ENCODE results near the gene BCL6. TPM values are rescaled to one million over a fixed set of nuclear protein-coding genes. Genes with fewer than 3 reads are reported as not detected.
A peak's percentile ranks its signal among the peaks of the same experiment; 100 is the strongest.

BCL6 gene
- total RNA-seq, 4 donors from 2014 or later: 223 to 363 (median 292) TPM

GRCh38 chr3:187750006-187750512, 4.8 kb upstream of the BCL6 start:
- peak; percentile 72 to 83 for DNase-seq
- Histone ChIP-seq H3K36me3 (no peaks in the 10 kb centered on the region), H3K27me3 (no peaks in the 10 kb centered on the region), H3K4me1 (peaks cover 31 to 32% of the 10 kb centered on the region in 2 donors), H3K9me3 (no peaks in the 10 kb centered on the region), H3K4me3 (peak overlapping the region; percentile 40 to 94 (median 56)), H3K27ac (peak overlapping the region; percentile 95 to 100 (median 98))
- peak; percentile 16 to 80 for TF ChIP-seq POLR2A (IDR thresholded peaks at IDR 0.05)
- TF ChIP-seq, protein P1, sequence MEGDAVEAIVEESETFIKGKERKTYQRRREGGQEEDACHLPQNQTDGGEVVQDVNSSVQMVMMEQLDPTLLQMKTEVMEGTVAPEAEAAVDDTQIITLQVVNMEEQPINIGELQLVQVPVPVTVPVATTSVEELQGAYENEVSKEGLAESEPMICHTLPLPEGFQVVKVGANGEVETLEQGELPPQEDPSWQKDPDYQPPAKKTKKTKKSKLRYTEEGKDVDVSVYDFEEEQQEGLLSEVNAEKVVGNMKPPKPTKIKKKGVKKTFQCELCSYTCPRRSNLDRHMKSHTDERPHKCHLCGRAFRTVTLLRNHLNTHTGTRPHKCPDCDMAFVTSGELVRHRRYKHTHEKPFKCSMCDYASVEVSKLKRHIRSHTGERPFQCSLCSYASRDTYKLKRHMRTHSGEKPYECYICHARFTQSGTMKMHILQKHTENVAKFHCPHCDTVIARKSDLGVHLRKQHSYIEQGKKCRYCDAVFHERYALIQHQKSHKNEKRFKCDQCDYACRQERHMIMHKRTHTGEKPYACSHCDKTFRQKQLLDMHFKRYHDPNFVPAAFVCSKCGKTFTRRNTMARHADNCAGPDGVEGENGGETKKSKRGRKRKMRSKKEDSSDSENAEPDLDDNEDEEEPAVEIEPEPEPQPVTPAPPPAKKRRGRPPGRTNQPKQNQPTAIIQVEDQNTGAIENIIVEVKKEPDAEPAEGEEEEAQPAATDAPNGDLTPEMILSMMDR (IDR thresholded peaks at IDR 0.05 in 4 of 5, conservative IDR thresholded peaks at IDR 0.05 in 1 of 5): peak in 1 of 5 experiments; percentile 3
- in situ Hi-C loops (cut with MboI; ENCODE audit: low sequenced_read_pairs in 4 of 4) (no loop called here), intact Hi-C loops (cut with DNase I; ENCODE audit: low total_unique reads) (no loop called here)
- ATAC-seq: peak; percentile 58 to 64

- Histone ChIP-seq H3K9me3 (no peaks in the 10 kb centered on the region), H3K27ac (peak overlapping the region; percentile 95 to 100 (median 98)), H3K27me3 (no peaks in the 10 kb centered on the region), H3K36me3 (no peaks in the 10 kb centered on the region), H3K4me1 (peaks cover 31 to 32% of the 10 kb centered on the region in 2 donors), H3K4me3 (peak overlapping the region in 3 of 4 donors; percentile 70 to 94 (median 82))
- peak; percentile 89 to 98 for DNase-seq
- intact Hi-C loops (cut with DNase I; ENCODE audit: low total_unique reads): loop anchor here (2.0 to 10.0 kb wide), 7 partner anchors 109 to 1034 kb away; no protein-coding TSS in a partner anchor
- ATAC-seq: peak; percentile 25 to 26
- TF ChIP-seq, protein P1 (IDR thresholded peaks at IDR 0.05 in 4 of 5, conservative IDR thresholded peaks at IDR 0.05 in 1 of 5): peak; percentile 96 to 99 (median 98)
- peak; percentile 14 to 75 for TF ChIP-seq POLR2A (IDR thresholded peaks at IDR 0.05)
- in situ Hi-C loops (cut with MboI; ENCODE audit: low sequenced_read_pairs in 4 of 4): loop anchor here (5.0 to 25.0 kb wide), 19 partner anchors 169 to 1397 kb away; partner anchors contain the start of gene LPP (in 1 of the 4)
These were observed 2.8 kb upstream of the BCL6 start for GRCh38 chr3:187748050-187748481.

DNA sequence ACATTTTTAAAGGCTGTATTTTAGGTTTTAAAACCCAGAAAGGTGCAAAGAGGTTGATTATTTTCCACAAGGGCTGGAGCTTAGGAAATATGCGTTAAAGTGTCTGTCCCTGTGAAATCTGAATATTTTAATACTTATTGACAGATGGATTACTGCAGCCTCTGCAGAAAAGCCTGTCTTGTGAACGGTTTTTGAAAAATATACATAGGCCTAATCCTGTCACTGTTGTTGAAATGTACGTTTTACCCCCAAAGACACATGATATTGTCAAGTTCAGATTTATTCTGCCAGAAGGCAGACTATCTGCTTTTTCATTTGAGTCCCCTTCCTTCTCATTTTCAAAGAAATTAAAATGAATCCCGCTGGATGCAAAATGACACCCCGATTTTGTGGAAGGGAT, 2.2 kb upstream of the BCL6 start:
- H3K4me3 ChIP-seq: peak overlapping the region; percentile 70 to 94 (median 88)
- in situ Hi-C loops (cut with MboI; ENCODE audit: low sequenced_read_pairs in 4 of 4): loop anchor here (5.0 to 25.0 kb wide), 19 partner anchors 170 to 1397 kb away; partner anchors contain the start of gene LPP (in 1 of the 4)

DNA sequence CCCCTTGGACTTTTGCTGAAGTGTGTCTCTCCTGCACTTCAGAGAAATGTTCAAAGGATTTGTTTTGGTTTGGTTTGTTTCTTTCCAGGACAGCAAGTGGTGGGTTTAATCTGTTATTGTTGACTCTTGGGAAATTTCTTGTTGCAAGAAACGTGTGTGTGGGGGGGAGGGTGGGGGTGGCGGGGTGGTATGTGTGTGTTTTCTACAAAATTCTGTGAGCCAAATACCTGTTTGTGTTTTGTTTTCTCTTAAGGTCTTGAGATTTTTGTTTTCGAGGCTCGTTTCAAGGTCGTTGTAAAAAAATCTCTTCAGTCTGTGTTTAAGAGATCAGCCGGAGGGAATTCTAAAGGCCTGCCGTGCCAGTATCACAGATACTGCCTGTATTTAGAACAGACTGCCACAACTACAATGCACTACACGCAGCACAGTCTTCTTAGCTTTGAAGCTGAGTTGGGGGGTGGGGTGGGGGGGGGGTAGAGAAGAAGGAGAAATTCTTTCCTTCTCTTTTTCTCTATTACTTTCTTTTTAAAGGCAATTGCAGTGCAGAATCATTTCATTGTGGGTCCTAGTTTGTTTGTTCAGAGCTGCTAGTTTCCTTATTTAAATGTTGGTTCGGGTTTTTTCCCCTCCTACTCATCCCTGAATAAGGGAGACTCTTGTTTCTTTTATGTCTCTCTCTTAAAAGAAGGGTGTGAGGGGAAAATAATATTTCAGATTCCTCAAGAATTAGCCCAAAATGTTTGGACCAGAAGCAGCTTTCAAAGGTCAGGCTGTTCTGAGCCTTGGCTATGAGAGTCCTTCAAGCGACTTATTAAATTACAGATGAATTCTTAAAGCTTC, 1.4 kb upstream of the BCL6 start:
- Histone ChIP-seq H3K27ac (peak overlapping the region; percentile 95 to 100 (median 98)), H3K9me3 (no peaks in the 10 kb centered on the region), H3K36me3 (no peaks in the 10 kb centered on the region), H3K4me3 (peak overlapping the region; percentile 70 to 94 (median 88)), H3K27me3 (no peaks in the 10 kb centered on the region), H3K4me1 (peaks cover 31 to 32% of the 10 kb centered on the region in 2 donors)
- in situ Hi-C loops (cut with MboI; ENCODE audit: low sequenced_read_pairs in 4 of 4) (loop anchor here (5.0 to 25.0 kb wide), 19 partner anchors 171 to 1398 kb away; partner anchors contain the start of gene LPP (in 1 of the 4)), intact Hi-C loops (cut with DNase I; ENCODE audit: low total_unique reads) (loop anchor here (5.0 to 10.0 kb wide), 6 partner anchors 111 to 1036 kb away; no protein-coding TSS in a partner anchor)
- DNase-seq (peak in 1 of 2 donors; percentile 66), ATAC-seq (no peak)
- TF ChIP-seq, protein P1 (IDR thresholded peaks at IDR 0.05 in 4 of 5, conservative IDR thresholded peaks at IDR 0.05 in 1 of 5): no peak
- TF ChIP-seq POLR2A (IDR thresholded peaks at IDR 0.05): peak; percentile 23 to 65

More for the DNA sequence above, 2.2 kb upstream of the BCL6 start:
- intact Hi-C loops (cut with DNase I; ENCODE audit: low total_unique reads): loop anchor here (5.0 to 10.0 kb wide), 6 partner anchors 110 to 1035 kb away; no protein-coding TSS in a partner anchor
- H3K27me3 ChIP-seq: no peaks in the 10 kb centered on the region
- H3K4me1 ChIP-seq: peaks cover 31 to 32% of the 10 kb centered on the region in 2 donors
- TF ChIP-seq POLR2A (IDR thresholded peaks at IDR 0.05): no peak
- TF ChIP-seq, protein P1 (IDR thresholded peaks at IDR 0.05 in 4 of 5, conservative IDR thresholded peaks at IDR 0.05 in 1 of 5): no peak
- no peaks in the 10 kb centered on the region for H3K9me3 ChIP-seq
- ATAC-seq (no peak), DNase-seq (no peak)
- H3K27ac ChIP-seq: peak overlapping the region; percentile 95 to 100 (median 98)
- no peaks in the 10 kb centered on the region for H3K36me3 ChIP-seq
